ENCODE data around the gene TNK2.

DNA sequence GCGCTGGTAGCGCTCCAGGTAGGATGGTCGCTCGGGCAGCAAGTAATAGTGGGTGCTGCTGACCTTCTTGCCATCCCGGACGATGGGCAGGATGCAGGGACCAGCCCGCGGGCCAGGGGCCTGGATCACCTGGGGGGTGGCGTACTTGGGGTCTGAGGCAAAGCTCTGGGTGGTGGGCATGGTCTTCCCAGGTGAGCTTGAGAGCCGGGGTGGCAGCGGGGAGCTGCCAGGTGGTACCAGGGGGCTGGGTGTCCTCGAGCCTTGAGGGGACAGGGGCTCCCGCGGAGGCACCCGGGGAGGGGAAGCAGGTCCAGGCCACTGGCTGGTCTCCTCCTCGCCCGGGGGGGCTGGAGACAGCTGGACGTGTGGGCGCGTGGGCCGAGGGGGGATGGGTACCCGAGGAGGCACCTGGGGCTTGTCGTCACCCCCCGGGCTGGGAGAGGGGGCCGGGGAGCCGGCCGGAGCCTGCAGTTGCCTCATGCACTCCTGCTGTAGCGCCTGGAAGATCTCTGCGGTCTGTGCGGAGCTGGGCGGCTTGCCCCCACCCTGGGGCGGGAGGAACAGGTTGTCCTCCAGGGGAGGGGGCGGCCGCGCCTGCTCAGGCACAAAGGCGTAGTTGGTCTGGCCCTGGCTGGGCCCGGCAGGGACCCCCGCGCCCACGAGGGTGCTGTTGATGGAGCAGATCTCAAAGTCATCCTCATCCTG lies 40.6 kb downstream of the TNK2 start:
- TF ChIP-seq ZNF274 (IDR thresholded peaks at IDR 0.05; ENCODE audit: low read depth, low read length) (no peak), SUZ12 (IDR thresholded peaks at IDR 0.05; ENCODE audit: extremely low read depth, insufficient read depth, insufficient read length) (no peak)
